GM12878 (cell line): ENCODE measurements around the gene INTS6. TPM values are rescaled to one million over a fixed set of nuclear protein-coding genes. Genes with fewer than 3 reads are reported as not detected.

Source experiments
- BCLAF1 ChIP-seq: fragments of 450-650 bp; IDR thresholded peaks from 2 replicates; pipeline ENCODE4 v1.6.1; 2017; ENCODE audit warnings: antibody characterized with exemption, mild to moderate bottlenecking, moderate library complexity
- CUX1 ChIP-seq: IDR thresholded peaks from 2 replicates; pipeline ENCODE4 v1.6.1; 2012; ENCODE audit warnings: improper control_type of control experiment, low read depth, low read length; ENCODE audit not compliant: insufficient replicate concordance
- E2F4 ChIP-seq: IDR thresholded peaks from 2 replicates; pipeline ENCODE4 v1.6.1; 2012; ENCODE audit warnings: low read depth, low read length, improper control_type of control experiment
- MYC ChIP-seq: IDR thresholded peaks from 2 replicates; pipeline ENCODE4 v1.6.1; 2011; ENCODE audit warnings: mild to moderate bottlenecking, low read length, moderate library complexity, inconsistent platforms; ENCODE audit not compliant: insufficient read depth, insufficient replicate concordance, insufficient read length, severe bottlenecking
- PKNOX1 ChIP-seq: fragments of 450-650 bp; IDR thresholded peaks from 2 replicates; pipeline ENCODE4 v1.6.1; 2016; ENCODE audit warnings: mild to moderate bottlenecking
- PRDM15 ChIP-seq: fragments of 450-650 bp; formaldehyde crosslinking; IDR thresholded peaks from 2 replicates; pipeline ENCODE4 v1.4.0; 2020; ENCODE audit warnings: mild to moderate bottlenecking, moderate library complexity
- STAT1 ChIP-seq: fragments of 450-650 bp; conservative IDR thresholded peaks from 2 replicates; pipeline ENCODE4 v1.6.1; 2014; ENCODE audit warnings: antibody characterized with exemption, mild to moderate bottlenecking
- STAT3 ChIP-seq: IDR thresholded peaks from 2 replicates; pipeline ENCODE4 v1.6.1; 2011; ENCODE audit warnings: low read depth, low read length, improper control_type of control experiment
- SUZ12 ChIP-seq: fragments of 200-600 bp; sonication (generic); IDR thresholded peaks from one replicate; pipeline ENCODE4 v1.6.1; 2018; ENCODE audit warnings: antibody characterized with exemption, mild to moderate bottlenecking; ENCODE audit not compliant: unreplicated experiment
- USF1 ChIP-seq: IDR thresholded peaks from 2 replicates; pipeline ENCODE4 v1.6.1; 2011; ENCODE audit warnings: borderline replicate concordance, low read depth, mild to moderate bottlenecking, moderate library complexity, mixed read lengths, low read length; ENCODE audit not compliant: insufficient read depth; ENCODE audit errors: extremely low read length
- ZSCAN29 ChIP-seq: fragments of 450-650 bp; IDR thresholded peaks from 2 replicates; pipeline ENCODE4 v1.6.1; 2017; ENCODE audit warnings: mild to moderate bottlenecking, moderate library complexity
- polyA plus RNA-seq, 11 experiments: library from polyadenylated mRNA; depleted of rRNA in 4 of 11; unstranded in 6 of 11; stranded (reverse) in 5 of 11; fragments of >200 nt; fragmentation: Nextera tagmentation in 4 of 11; fragmentation: Illumina TruSeq in 1 of 11; extraction: Ambion mirVana in 4 of 11; extraction: Trizol in 1 of 11; gene quantifications; 1 replicate in 1 of 11; 2 replicates in 10 of 11; pipeline versions ENCODE4 v1.2.1 to v1.2.3, GENCODE V29; 2011 to 2016; ENCODE audit warnings: inconsistent platforms in 2 of 11, missing spikeins in 2 of 11, low read depth in 1 of 11
- total RNA-seq, 4 experiments: library from RNA; depleted of rRNA in 3 of 4; stranded (reverse); fragments of >200 nt in 3 of 4; fragmentation: Illumina TruSeq in 1 of 4; extraction: Trizol in 1 of 4; gene quantifications; 2 replicates each; pipeline versions ENCODE4 v1.2.1 to v1.2.3, GENCODE V29; 2013 to 2021

The INTS6 gene
- total and polyA plus RNA-seq, 10 of the 15 experiments (the other 5 are each of a cell fraction or from before 2014, with no cell fraction given), result 7.2 to 57.7 (median 30.9) TPM

GRCh38 chr13:51451467-51452360, 1.1 kb downstream of the INTS6 start (continued):
- TF ChIP-seq CUX1, result no peak
- no peak for TF ChIP-seq STAT1
- no peak for TF ChIP-seq PRDM15 (CRISPR knock-in tag)
- TF ChIP-seq STAT3, result no peak
- no peak for TF ChIP-seq ZSCAN29
- no peak for TF ChIP-seq SUZ12
- no peak for TF ChIP-seq MYC
- TF ChIP-seq E2F4, result no peak
- TF ChIP-seq BCLAF1, result no peak
- TF ChIP-seq USF1, result no peak
- peak; percentile 96 for TF ChIP-seq PKNOX1
